OCI-LY3 (cell line): ENCODE measurements around the gene FLNB.

ENCODE experiments used
- H2AFZ ChIP-seq: fragments of 200-600, 300-600 bp; shearing (Covaris generic); 2 replicates; pipeline ENCODE4 v1.6.0; 2014; ENCODE audit warnings: antibody characterized with exemption, low read depth, low read length
- H3K27ac ChIP-seq: fragments of 200-600, 300-600 bp; sonication (generic); 2 replicates; pipeline ENCODE4 v1.5.1; 2014; ENCODE audit warnings: mild to moderate bottlenecking, low read length, moderate library complexity, mixed read lengths
- H3K27me3 ChIP-seq: fragments of 200-600, 300-600 bp; sonication (generic); 2 replicates; pipeline ENCODE4 v1.6.1; 2014; ENCODE audit warnings: low read depth, low read length, mixed read lengths
- H3K36me3 ChIP-seq: fragments of 200-600, 300-600 bp; sonication (generic); replicated peaks from 2 replicates; pipeline ENCODE3; 2014; ENCODE audit warnings: low read depth, low read length, mixed read lengths
- H3K4me1 ChIP-seq: fragments of 300-600, 200-600 bp; sonication (generic); 2 replicates; pipeline ENCODE4 v1.6.1; 2014; ENCODE audit warnings: low read length, mixed read lengths
- H3K4me2 ChIP-seq: fragments of 200-600, 300-600 bp; sonication (generic); 2 replicates; pipeline ENCODE4 v1.6.1; 2014; ENCODE audit warnings: low read length, mixed read lengths
- H3K4me3 ChIP-seq: fragments of 300-600, 200-600 bp; sonication (generic); 2 replicates; pipeline ENCODE4 v1.5.1; 2014; ENCODE audit warnings: antibody characterized with exemption, mild to moderate bottlenecking, low read length, moderate library complexity
- H3K79me2 ChIP-seq: fragments of 300-600, 200-600 bp; shearing (Covaris generic); 2 replicates; pipeline ENCODE4 v1.6.1; 2014; ENCODE audit warnings: mild to moderate bottlenecking, low read length, mixed read lengths
- H3K9ac ChIP-seq: fragments of 300-600, 200-600 bp; shearing (Covaris generic); 2 replicates; pipeline ENCODE4 v1.6.0; 2014; ENCODE audit warnings: mild to moderate bottlenecking, low read length, moderate library complexity
- H3K9me3 ChIP-seq: fragments of 200-600, 300-600 bp; shearing (Covaris generic); 2 replicates; pipeline ENCODE4 v1.6.1; 2014; ENCODE audit warnings: low read length, mixed read lengths; ENCODE audit not compliant: insufficient read depth
- H4K20me1 ChIP-seq: fragments of 200-600, 300-600 bp; sonication (generic); 2 replicates; pipeline ENCODE4 v1.6.1; 2016; ENCODE audit warnings: low read length, mixed read lengths; ENCODE audit not compliant: insufficient read depth
- EZH2phosphoT487 ChIP-seq: fragments of 200-600 bp; shearing (Covaris generic); IDR thresholded peaks from 2 replicates; pipeline ENCODE4 v1.6.1; 2018; ENCODE audit warnings: antibody characterized with exemption, mixed run types, low read depth
- TF ChIP-seq, protein P1 (sequence below): fragments of 200-600, 300-600 bp; sonication (generic); IDR thresholded peaks from 2 replicates; pipeline ENCODE4 v1.5.1; 2014; ENCODE audit warnings: antibody characterized with exemption, low read length, low read depth

The FLNB gene

DNA sequence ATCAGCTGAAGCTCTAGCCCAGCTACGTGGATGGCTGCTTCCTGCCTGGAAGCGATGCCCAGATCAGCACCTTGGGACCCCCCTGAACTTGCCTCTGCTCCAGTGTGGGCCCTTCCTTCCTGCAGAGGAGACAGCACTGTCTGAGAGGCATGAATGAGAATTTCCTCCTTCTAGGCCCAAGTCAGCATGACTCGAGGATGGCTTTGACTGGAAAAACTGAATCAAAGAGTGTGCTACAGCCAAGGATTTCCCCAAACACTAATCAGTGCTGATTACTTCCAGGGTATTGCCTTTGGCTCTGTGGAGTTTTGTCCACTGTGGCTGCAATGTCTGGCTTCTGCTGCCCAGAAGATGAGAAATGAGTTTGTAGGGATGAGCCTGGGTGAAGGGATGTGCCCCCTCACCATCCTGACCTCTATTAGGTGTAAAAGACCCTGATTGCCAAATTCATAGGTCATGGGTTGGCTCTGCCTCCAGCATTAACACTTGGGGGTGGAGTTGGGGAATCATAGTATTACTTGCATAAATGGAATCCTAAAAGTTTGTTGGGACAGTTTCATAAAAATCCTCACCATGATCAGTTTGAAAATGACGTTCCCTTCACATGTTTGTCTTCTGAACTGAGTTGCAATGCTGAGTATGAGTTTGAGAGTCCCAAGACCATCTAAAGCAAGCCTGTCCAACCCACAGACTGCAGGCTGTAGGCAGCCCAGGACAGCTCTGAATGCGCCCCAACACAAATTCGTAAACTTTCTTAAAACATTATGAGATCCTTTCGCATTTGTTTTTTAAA is 36.7 kb downstream of the FLNB start:
- TF ChIP-seq, protein P1, sequence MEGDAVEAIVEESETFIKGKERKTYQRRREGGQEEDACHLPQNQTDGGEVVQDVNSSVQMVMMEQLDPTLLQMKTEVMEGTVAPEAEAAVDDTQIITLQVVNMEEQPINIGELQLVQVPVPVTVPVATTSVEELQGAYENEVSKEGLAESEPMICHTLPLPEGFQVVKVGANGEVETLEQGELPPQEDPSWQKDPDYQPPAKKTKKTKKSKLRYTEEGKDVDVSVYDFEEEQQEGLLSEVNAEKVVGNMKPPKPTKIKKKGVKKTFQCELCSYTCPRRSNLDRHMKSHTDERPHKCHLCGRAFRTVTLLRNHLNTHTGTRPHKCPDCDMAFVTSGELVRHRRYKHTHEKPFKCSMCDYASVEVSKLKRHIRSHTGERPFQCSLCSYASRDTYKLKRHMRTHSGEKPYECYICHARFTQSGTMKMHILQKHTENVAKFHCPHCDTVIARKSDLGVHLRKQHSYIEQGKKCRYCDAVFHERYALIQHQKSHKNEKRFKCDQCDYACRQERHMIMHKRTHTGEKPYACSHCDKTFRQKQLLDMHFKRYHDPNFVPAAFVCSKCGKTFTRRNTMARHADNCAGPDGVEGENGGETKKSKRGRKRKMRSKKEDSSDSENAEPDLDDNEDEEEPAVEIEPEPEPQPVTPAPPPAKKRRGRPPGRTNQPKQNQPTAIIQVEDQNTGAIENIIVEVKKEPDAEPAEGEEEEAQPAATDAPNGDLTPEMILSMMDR = no peak
- TF ChIP-seq EZH2phosphoT487 = no peak
- no peaks in the 10 kb centered on the region for H3K4me1 ChIP-seq
- H3K27ac ChIP-seq = no peak overlapping the region
- no peak overlapping the region for H2AFZ ChIP-seq
- no peaks in the 10 kb centered on the region for H3K9me3 ChIP-seq
- no peak overlapping the region for H3K9ac ChIP-seq
- H3K4me3 ChIP-seq = no peak overlapping the region
- H3K27me3 ChIP-seq = no peaks in the 10 kb centered on the region
- H3K79me2 ChIP-seq = peaks cover 2% of the 10 kb centered on the region; the same call in 1 of the 2 replicates
- no peaks in the 10 kb centered on the region for H4K20me1 ChIP-seq
- no peak overlapping the region for H3K4me2 ChIP-seq
- no peaks in the 10 kb centered on the region for H3K36me3 ChIP-seq

DNA sequence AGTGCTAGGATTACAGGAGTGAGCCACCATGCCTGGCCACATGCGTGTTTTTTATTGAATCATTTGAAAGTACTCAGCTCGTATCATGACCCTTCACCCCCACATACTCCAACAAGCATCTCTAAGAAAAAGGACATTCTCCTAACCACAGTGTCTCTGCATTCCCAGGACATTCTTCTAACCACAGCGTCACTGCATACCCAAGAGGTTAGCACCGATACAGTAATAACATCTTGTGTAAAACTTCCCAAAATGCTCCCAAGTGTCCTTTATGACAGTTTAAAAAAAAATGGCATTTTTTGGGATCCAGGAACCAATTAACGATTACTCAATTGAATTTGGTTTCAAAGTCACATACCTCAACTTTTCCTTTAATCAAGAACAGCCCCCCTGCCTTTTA is 39.6 kb downstream of the FLNB start:
- no peaks in the 10 kb centered on the region for H4K20me1 ChIP-seq
- H2AFZ ChIP-seq = no peak overlapping the region
- TF ChIP-seq, protein P1 = no peak
- no peak for TF ChIP-seq EZH2phosphoT487
- H3K79me2 ChIP-seq = 0 out of 2 replicates have a peak, but pooled peaks cover 2% of the 10 kb centered on the region
- no peak overlapping the region for H3K27ac ChIP-seq
- no peaks in the 10 kb centered on the region for H3K9me3 ChIP-seq
- H3K4me3 ChIP-seq = no peak overlapping the region
- H3K27me3 ChIP-seq = no peaks in the 10 kb centered on the region
- H3K9ac ChIP-seq = no peak overlapping the region
- H3K4me2 ChIP-seq = no peak overlapping the region
- H3K36me3 ChIP-seq = no peaks in the 10 kb centered on the region
- no peaks in the 10 kb centered on the region for H3K4me1 ChIP-seq

DNA sequence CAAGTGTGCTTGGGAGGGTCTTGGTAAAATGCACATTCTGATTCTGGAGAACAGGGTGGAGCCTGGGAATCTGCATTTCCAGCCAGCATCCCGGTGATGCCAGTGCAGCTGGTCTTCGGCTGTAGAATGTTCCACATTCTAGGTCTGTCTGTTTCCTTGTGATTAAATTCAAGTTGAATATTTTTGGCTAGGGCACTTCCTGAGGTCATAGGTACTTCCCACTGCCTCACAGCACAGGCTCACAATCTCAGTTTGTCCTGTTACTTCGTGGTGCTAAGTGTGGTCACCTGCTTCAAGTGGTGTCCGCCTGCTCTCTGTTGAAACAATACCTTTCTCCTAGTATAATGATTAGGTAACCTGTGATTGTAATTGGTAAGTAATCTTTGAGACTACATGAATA is 40.1 kb downstream of the FLNB start:
- Histone ChIP-seq H3K27ac (no peak overlapping the region), H3K9me3 (no peaks in the 10 kb centered on the region), H4K20me1 (no peaks in the 10 kb centered on the region), H3K27me3 (no peaks in the 10 kb centered on the region), H3K4me2 (no peak overlapping the region), H3K36me3 (no peaks in the 10 kb centered on the region), H3K79me2 (0 out of 2 replicates have a peak, but pooled peaks cover 2% of the 10 kb centered on the region), H3K4me3 (no peak overlapping the region), H2AFZ (no peak overlapping the region), H3K9ac (no peak overlapping the region), H3K4me1 (no peaks in the 10 kb centered on the region)
- TF ChIP-seq, protein P1 = no peak
- no peak for TF ChIP-seq EZH2phosphoT487

DNA sequence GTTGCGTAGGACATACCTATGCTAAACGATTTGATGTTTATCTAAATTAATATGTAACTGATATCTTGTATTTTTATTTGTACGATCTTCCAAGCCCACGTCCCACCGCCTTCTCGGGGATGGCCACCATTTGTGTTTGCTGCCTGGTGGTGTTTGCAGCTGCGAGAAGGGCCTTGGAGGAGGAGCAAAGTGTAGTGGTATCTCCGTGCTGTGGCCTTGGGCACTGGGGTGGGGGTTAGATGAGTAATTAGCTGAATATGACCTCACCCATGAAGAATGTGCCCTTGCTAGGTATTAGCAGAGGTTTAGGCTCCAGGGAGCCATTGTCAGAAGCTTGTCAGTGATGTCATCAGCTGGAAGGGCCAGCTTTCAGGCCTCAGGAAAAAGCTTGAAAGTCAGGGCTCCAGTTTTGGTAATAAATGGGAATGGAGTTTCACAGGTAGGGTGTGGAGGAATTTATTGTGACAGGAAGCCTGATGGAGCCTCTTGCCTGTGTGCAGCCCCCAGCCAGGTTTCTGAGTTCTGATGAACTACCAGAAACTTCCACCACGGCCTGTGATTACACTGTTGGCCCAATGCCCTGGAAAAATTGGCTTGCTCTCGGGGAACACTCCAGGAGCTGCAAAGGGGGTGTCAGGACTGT is 41.0 kb downstream of the FLNB start:
- Histone ChIP-seq H3K9ac (no peak overlapping the region), H3K9me3 (no peaks in the 10 kb centered on the region), H3K4me1 (no peaks in the 10 kb centered on the region), H3K27ac (no peak overlapping the region), H3K36me3 (no peaks in the 10 kb centered on the region), H3K4me3 (no peak overlapping the region), H3K4me2 (no peak overlapping the region), H3K27me3 (no peaks in the 10 kb centered on the region), H2AFZ (no peak overlapping the region), H4K20me1 (no peaks in the 10 kb centered on the region), H3K79me2 (0 out of 2 replicates have a peak, but pooled peaks cover 2% of the 10 kb centered on the region)
- TF ChIP-seq, protein P1 = no peak
- no peak for TF ChIP-seq EZH2phosphoT487
